Retinal pigment epithelial cell (primary cell): ENCODE results near the gene AOPEP.

Experiments used
- DNase-seq: peaks from one replicate; pipeline ENCODE4 v3.0.0-alpha.2; 2010; ENCODE audit warnings: low read depth
- H3K4me3 ChIP-seq: 2 replicates; pipeline ENCODE4 v1.5.1; 2011; ENCODE audit warnings: mild to moderate bottlenecking, low read length, control low read depth, moderate library complexity
- CTCF ChIP-seq: conservative IDR thresholded peaks from 2 replicates; pipeline ENCODE4 v1.5.1; 2011; ENCODE audit warnings: low read depth, low read length, control low read depth, inconsistent platforms

AOPEP gene

GRCh38 chr9:94911986-94912635, 185.6 kb downstream of the AOPEP start:
- TF ChIP-seq CTCF = no peak
- H3K4me3 ChIP-seq = no peak overlapping the region
- no peak for DNase-seq

GRCh38 chr9:94912700-94913249, 186.3 kb downstream of the AOPEP start:
- H3K4me3 ChIP-seq = no peak overlapping the region
- TF ChIP-seq CTCF = no peak
- no peak for DNase-seq

GRCh38 chr9:94913550-94913949, 187.1 kb downstream of the AOPEP start:
- TF ChIP-seq CTCF = no peak
- DNase-seq = no peak
- H3K4me3 ChIP-seq = no peak overlapping the region

- no peak overlapping the region for H3K4me3 ChIP-seq
- no peak for DNase-seq
- no peak for TF ChIP-seq CTCF
These were observed 189.3 kb downstream of the AOPEP start for GRCh38 chr9:94915476-94916450.

GRCh38 chr9:94916956-94917355, 190.5 kb downstream of the AOPEP start:
- no peak for DNase-seq
- no peak overlapping the region for H3K4me3 ChIP-seq
- TF ChIP-seq CTCF = no peak

GRCh38 chr9:94918038-94918753, 191.7 kb downstream of the AOPEP start:
- no peak for TF ChIP-seq CTCF
- no peak overlapping the region for H3K4me3 ChIP-seq
- no peak for DNase-seq
